Activated CD4-positive, alpha-beta T cell treated with anti-CD3 and anti-CD28 coated beads, Interleukin-2, amount 50 U/mL, for 24 hours (primary cell): ENCODE results near the gene CTRB1.

Source experiments
- DNase-seq, 2 donors: peaks; one replicate each; pipeline ENCODE4 v3.0.0-alpha.2; 2020; ENCODE audit warnings: low read depth in 1 of 2, low spot score in 1 of 2

CTRB1 gene

DNA sequence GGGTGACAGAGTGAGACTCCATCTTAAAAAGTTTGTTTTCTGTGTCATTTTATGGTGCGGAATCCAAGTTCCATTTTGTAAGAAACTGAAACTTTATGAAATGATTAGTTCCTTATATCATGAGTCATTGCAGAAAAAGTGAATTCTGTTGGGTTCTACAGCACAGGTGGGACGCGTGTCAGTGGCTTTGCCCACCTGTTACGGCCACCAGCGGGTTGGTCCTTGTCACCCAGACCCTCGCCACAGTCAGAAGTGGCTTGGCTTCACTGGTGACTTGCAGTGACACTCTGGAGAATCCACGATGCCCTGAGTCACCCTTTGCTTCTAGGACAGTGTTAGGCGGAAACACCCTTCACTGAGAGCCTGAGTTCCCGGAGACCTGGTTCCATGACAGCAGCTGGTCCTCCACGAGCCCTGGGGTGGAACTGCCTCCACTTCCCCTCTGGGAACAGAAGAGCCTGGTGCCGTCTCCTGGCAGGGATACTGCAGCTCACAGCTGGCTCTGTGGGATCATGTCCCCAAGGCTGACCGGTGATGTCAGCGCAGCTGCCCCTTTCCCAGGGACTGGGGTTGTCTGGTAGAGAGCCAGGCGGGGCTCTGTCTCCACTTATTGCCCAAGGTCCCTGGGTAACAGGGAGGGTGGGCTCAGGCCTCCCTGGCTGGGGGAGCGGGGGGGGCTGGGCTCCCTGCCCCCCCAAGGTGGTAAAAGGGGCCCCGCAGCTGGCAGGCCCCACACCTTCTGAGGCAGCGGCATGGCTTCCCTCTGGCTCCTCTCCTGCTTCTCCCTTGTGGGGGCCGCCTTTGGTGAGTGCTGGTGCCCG, at the start of gene CTRB1:
Gene CTRB1 (plus strand): TSS at position 733 of the 821 bp plus-strand sequence. CDS start 20 bp downstream, at position 753.
- DNase-seq, result no peak

DNA sequence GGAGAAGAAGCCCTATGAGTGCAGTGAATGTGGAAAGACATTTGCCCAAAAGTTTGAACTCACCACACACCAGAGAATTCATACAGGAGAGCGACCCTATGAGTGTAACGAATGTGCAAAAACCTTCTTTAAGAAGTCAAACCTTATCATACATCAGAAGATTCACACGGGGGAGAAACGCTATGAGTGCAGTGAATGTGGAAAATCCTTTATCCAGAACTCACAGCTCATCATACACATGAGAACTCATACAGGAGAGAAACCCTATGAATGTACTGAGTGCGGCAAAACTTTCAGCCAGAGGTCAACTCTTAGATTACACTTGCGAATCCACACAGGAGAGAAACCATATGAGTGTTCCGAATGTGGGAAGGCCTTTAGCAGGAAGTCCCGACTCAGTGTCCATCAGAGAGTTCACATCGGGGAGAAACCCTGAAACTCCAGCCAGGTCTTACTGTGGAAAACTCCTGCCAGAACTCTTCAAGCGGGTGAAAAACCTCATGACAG, 48.8 kb upstream of the CTRB1 start:
- DNase-seq, result no peak

- DNase-seq, result no peak
Observed at GRCh38 chr16:75172578-75172977, 46.2 kb upstream of the CTRB1 start.

DNA sequence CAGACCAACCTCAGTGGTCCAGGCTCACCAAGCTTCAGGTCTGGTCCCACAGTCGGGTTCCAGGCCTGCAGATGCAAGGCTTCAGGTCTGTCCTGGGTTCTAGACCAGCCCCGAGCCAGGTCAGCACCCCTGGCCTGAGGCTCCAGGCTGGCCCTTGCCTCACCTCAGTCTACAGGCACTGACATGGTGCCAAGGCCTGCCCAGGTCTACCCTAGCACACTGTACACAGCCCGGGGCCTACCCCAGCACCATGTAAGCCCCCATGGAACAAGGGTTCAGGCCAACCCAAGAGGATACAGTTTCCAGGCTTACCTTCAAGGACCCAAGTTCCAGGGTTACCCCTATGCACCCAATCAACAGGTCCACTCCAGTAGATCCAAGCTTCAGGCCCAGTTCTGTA, 43.7 kb upstream of the CTRB1 start:
- no peak for DNase-seq

- DNase-seq, result no peak
Observed at GRCh38 chr16:75176926-75177325, 41.9 kb upstream of the CTRB1 start.

- DNase-seq, result no peak
Observed at GRCh38 chr16:75179208-75179607, 39.6 kb upstream of the CTRB1 start.

DNA sequence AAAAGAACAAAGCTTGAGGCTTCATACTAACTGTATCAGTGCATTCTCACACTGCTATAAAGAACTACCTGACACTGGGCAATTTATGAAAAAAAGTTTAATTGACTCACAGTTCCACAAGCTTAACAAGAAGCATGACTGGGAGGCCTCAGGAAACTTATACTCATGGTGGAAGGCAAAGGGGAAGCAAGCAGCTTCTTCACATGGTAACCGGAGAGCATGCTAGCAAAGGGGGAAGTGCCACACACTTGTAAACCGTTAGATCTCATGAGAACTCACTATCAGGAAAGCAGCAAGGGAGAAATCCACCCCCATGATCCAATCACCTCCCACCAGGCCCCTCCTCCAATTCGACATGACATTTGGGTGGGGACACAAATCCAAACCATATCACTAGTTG, 37.2 kb upstream of the CTRB1 start:
- no peak for DNase-seq

- DNase-seq, result no peak
Observed at GRCh38 chr16:75188832-75189477, 29.8 kb upstream of the CTRB1 start.

- DNase-seq, result no peak
Observed at GRCh38 chr16:75189638-75190245, 29.0 kb upstream of the CTRB1 start.

- DNase-seq, result no peak
Observed at GRCh38 chr16:75192606-75193264, 26.1 kb upstream of the CTRB1 start.

GRCh38 chr16:75193265-75193650, 25.5 kb upstream of the CTRB1 start:
- no peak for DNase-seq

DNA sequence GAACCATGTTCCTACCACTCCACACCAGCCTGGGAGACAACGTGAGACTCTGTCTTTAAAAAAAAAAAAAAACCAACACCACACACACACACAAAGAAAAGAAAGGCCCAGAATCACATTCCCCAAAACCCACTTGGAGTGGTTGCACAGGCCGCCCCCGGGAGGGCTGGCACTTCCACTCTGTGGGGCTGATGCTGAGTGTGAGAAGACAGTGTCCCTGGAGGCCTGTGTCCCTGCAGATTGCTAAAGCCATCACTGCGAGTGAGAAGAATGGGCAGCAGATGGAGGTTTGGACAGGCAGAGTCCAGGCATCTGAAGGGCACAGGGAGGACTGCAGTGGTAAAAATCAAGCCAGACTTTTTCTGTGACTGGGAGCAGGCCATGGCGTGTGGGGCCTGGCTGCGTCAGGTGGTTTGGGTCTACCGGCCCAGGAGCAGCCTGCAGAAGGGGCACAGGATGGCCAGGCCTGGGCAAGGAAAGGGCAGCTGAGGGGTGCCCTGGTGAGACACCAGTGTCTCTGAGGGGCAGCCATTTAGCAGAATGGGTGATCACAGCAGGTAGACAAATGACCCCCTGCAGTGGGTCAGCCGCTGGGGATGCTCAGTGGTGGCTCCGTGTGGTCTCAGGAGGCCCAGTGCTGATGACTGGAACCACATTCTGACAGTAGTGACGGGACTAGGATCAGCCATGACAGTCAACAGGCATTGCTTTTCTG, 24.9 kb upstream of the CTRB1 start:
- DNase-seq, result no peak

- no peak for DNase-seq
Observed at GRCh38 chr16:75195811-75196790, 22.7 kb upstream of the CTRB1 start.

GRCh38 chr16:75196836-75197235, 22.0 kb upstream of the CTRB1 start:
- no peak for DNase-seq

DNA sequence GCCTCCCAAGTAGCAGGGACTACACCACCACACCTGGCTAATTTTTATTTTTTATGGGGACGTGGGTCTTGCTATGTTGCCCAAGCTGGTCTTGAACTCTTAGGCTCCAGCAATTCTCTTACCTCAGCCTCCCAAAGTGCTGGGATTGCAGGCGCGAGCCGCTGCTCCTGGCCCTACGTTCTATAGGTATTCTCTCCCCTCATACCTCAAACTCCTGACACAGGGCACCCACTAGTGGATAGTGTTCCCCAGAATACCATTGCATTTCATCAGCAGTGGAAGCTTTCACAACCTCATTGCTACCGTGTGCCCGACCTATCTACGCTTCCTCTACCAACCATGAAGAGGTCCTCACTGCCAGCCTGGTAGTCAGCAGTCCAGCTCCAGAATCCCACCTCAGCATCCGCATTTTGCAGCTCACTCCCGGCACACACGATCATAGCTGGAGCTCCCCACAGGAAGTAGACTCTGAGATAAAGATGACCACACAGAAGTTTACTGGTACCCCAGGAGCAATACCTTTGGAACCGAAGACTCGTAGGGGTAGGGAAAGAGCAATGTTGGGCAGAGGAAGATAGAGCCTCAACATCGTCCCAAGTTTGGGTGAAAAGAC, 21.2 kb upstream of the CTRB1 start:
- no peak for DNase-seq

- DNase-seq, result no peak
Observed at GRCh38 chr16:75198135-75198600, 20.6 kb upstream of the CTRB1 start.

- no peak for DNase-seq
Observed at GRCh38 chr16:75202069-75202590, 16.7 kb upstream of the CTRB1 start.

DNA sequence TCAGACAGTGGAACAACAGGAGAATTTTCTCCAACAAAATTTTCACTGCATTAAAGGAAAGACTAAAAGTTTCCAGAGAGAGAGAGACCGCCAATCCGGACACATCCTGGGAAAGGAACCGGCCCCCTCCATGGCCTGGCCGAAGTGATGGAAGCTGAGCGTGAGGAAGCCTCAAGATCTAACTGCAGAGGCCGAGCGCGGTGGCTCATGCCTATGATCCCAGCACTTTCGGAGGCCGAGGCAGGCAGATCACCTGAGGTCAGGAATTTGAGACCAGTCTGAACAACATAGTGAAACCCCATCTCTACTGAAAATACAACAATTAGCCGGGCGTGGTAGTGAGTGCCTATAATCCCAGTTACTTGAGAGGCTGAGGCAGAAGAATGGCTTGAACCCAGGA, 15.7 kb upstream of the CTRB1 start:
- no peak for DNase-seq
